ENCODE data around the gene C1orf159. TPM values are rescaled to one million over a fixed set of nuclear protein-coding genes. Genes with fewer than 3 reads are reported as not detected.
"Not testable (repeated sequence)": the region's sequence is repeated elsewhere in the genome, so short reads cannot be mapped to it uniquely, and the experiment has no call there.

C1orf159 gene
- total RNA-seq, 1 donor: 9.6 TPM

- Histone ChIP-seq H3K9me3 (ENCODE audit: low read depth, low read length) (no peaks in the 10 kb centered on the region), H3K27me3 (ENCODE audit: insufficient read depth, low read length) (no peaks in the 10 kb centered on the region), H3K4me3 (ENCODE audit: low read length) (no peak overlapping the region), H3K4me1 (ENCODE audit: insufficient read depth, low read length) (peaks cover 6% of the 10 kb centered on the region)
Measured at GRCh38 chr1:1080951-1081310, 35.0 kb downstream of the C1orf159 start.

- Histone ChIP-seq H3K4me3 (ENCODE audit: low read length) (no peak overlapping the region), H3K4me1 (ENCODE audit: insufficient read depth, low read length) (peaks cover 6% of the 10 kb centered on the region)
Measured at GRCh38 chr1:1080122-1080757, 35.6 kb downstream of the C1orf159 start.

GRCh38 chr1:1079408-1080121 lies 36.3 kb downstream of the C1orf159 start:
- H3K9me3 ChIP-seq (ENCODE audit: low read depth, low read length): no peaks in the 10 kb centered on the region
- H3K27me3 ChIP-seq (ENCODE audit: insufficient read depth, low read length): no peaks in the 10 kb centered on the region
- H3K4me1 ChIP-seq (ENCODE audit: insufficient read depth, low read length): peaks cover 6% of the 10 kb centered on the region
- H3K4me3 ChIP-seq (ENCODE audit: low read length): no peak overlapping the region

More at GRCh38 chr1:1080122-1080757, 35.6 kb downstream of the C1orf159 start:
- Histone ChIP-seq H3K27me3 (ENCODE audit: insufficient read depth, low read length) (no peaks in the 10 kb centered on the region), H3K9me3 (ENCODE audit: low read depth, low read length) (no peaks in the 10 kb centered on the region)

- H3K4me1 ChIP-seq (ENCODE audit: insufficient read depth, low read length); H3K9me3 ChIP-seq (ENCODE audit: low read depth, low read length); H3K4me3 ChIP-seq (ENCODE audit: low read length); H3K27me3 ChIP-seq (ENCODE audit: insufficient read depth, low read length): not testable (repeated sequence)
Measured at GRCh38 chr1:1077396-1077795, 38.5 kb downstream of the C1orf159 start.

GRCh38 chr1:1075148-1075935 lies 40.5 kb downstream of the C1orf159 start:
- no peaks in the 10 kb centered on the region for H3K27me3 ChIP-seq (ENCODE audit: insufficient read depth, low read length)
- H3K4me3 ChIP-seq (ENCODE audit: low read length): no peak overlapping the region
- peaks cover 6% of the 10 kb centered on the region for H3K4me1 ChIP-seq (ENCODE audit: insufficient read depth, low read length)
- H3K9me3 ChIP-seq (ENCODE audit: low read depth, low read length): no peaks in the 10 kb centered on the region

GRCh38 chr1:1074631-1075147 lies 41.2 kb downstream of the C1orf159 start:
- Histone ChIP-seq H3K27me3 (ENCODE audit: insufficient read depth, low read length) (no peaks in the 10 kb centered on the region), H3K4me3 (ENCODE audit: low read length) (no peak overlapping the region), H3K4me1 (ENCODE audit: insufficient read depth, low read length) (peaks cover 9% of the 10 kb centered on the region), H3K9me3 (ENCODE audit: low read depth, low read length) (no peaks in the 10 kb centered on the region)

- Histone ChIP-seq H3K27me3 (ENCODE audit: insufficient read depth, low read length) (no peaks in the 10 kb centered on the region), H3K4me1 (ENCODE audit: insufficient read depth, low read length) (peaks cover 9% of the 10 kb centered on the region), H3K9me3 (ENCODE audit: low read depth, low read length) (no peaks in the 10 kb centered on the region), H3K4me3 (ENCODE audit: low read length) (no peak within 1 kb of the TSS)
Measured at GRCh38 chr1:1073743-1074587, 41.9 kb downstream of the C1orf159 start, which contains the start of gene RNF223. RNF223 (minus strand) TSS chr1:1074306; CDS start chr1:1072566, 1,740 bp downstream.

- no peak overlapping the region for H3K4me3 ChIP-seq (ENCODE audit: low read length)
- H3K9me3 ChIP-seq (ENCODE audit: low read depth, low read length): no peaks in the 10 kb centered on the region
- no peaks in the 10 kb centered on the region for H3K27me3 ChIP-seq (ENCODE audit: insufficient read depth, low read length)
- peaks cover 13% of the 10 kb centered on the region for H3K4me1 ChIP-seq (ENCODE audit: insufficient read depth, low read length)
Measured at GRCh38 chr1:1072849-1073742, 42.8 kb downstream of the C1orf159 start.

GRCh38 chr1:1072299-1072848 lies 43.5 kb downstream of the C1orf159 start:
- Histone ChIP-seq H3K9me3 (ENCODE audit: low read depth, low read length) (no peaks in the 10 kb centered on the region), H3K27me3 (ENCODE audit: insufficient read depth, low read length) (no peaks in the 10 kb centered on the region), H3K4me3 (ENCODE audit: low read length) (no peak overlapping the region), H3K4me1 (ENCODE audit: insufficient read depth, low read length) (peaks cover 14% of the 10 kb centered on the region)

- H3K4me1 ChIP-seq (ENCODE audit: insufficient read depth, low read length): peaks cover 14% of the 10 kb centered on the region
- no peaks in the 10 kb centered on the region for H3K9me3 ChIP-seq (ENCODE audit: low read depth, low read length)
- no peaks in the 10 kb centered on the region for H3K27me3 ChIP-seq (ENCODE audit: insufficient read depth, low read length)
- no peak overlapping the region for H3K4me3 ChIP-seq (ENCODE audit: low read length)
Measured at GRCh38 chr1:1071486-1072298, 44.2 kb downstream of the C1orf159 start.

- Histone ChIP-seq H3K4me1 (ENCODE audit: insufficient read depth, low read length) (peaks cover 14% of the 10 kb centered on the region), H3K9me3 (ENCODE audit: low read depth, low read length) (no peaks in the 10 kb centered on the region), H3K27me3 (ENCODE audit: insufficient read depth, low read length) (no peaks in the 10 kb centered on the region), H3K4me3 (ENCODE audit: low read length) (no peak overlapping the region)
Measured at GRCh38 chr1:1069711-1070676, 45.9 kb downstream of the C1orf159 start.

Measured in mononuclear cell (primary cell).